GM12878 (cell line): ENCODE results near the gene KLF7.

Source experiments
- CHD2 ChIP-seq: IDR thresholded peaks from 2 replicates; pipeline ENCODE4 v1.6.1; 2011; ENCODE audit warnings: low read depth, low read length, improper control_type of control experiment, borderline replicate concordance
- DPF2 ChIP-seq: fragments of 450-650 bp; IDR thresholded peaks from 2 replicates; pipeline ENCODE4 v1.6.1; 2017; ENCODE audit warnings: mild to moderate bottlenecking
- EZH2 ChIP-seq: IDR thresholded peaks from 2 replicates; pipeline ENCODE4 v1.6.1; 2012; ENCODE audit warnings: low read depth, mild to moderate bottlenecking, control low read depth, inconsistent platforms, low read length, borderline replicate concordance; ENCODE audit not compliant: control insufficient read depth
- MTA3 ChIP-seq: IDR thresholded peaks from 2 replicates; pipeline ENCODE4 v1.6.1; 2012; ENCODE audit warnings: low read length, inconsistent platforms, borderline replicate concordance
- NFYA ChIP-seq: IDR thresholded peaks from 2 replicates; pipeline ENCODE4 v1.6.1; 2011; ENCODE audit warnings: low read depth, mild to moderate bottlenecking, low read length, improper control_type of control experiment, borderline replicate concordance
- PAX5 ChIP-seq: IDR thresholded peaks from 2 replicates; pipeline ENCODE4 v1.6.1; 2011; ENCODE audit warnings: low read depth, low read length, borderline replicate concordance
- POLR2A ChIP-seq: IDR thresholded peaks from 2 replicates; pipeline ENCODE4 v1.6.1; 2011; ENCODE audit warnings: low read depth, mild to moderate bottlenecking, low read length
- RBBP5 ChIP-seq: fragments of 200-600 bp; sonication (generic); conservative IDR thresholded peaks from 2 replicates; pipeline ENCODE4 v1.6.1; 2016
- TF ChIP-seq, protein P1 (sequence below): fragments of 450-650 bp; IDR thresholded peaks from 2 replicates; pipeline ENCODE4 v1.6.1; 2016; ENCODE audit warnings: mild to moderate bottlenecking
- TF ChIP-seq, protein P2 (sequence below): IDR thresholded peaks from 2 replicates; pipeline ENCODE4 v1.6.1; 2012; ENCODE audit warnings: low read depth, low read length, improper control_type of control experiment

DNA sequence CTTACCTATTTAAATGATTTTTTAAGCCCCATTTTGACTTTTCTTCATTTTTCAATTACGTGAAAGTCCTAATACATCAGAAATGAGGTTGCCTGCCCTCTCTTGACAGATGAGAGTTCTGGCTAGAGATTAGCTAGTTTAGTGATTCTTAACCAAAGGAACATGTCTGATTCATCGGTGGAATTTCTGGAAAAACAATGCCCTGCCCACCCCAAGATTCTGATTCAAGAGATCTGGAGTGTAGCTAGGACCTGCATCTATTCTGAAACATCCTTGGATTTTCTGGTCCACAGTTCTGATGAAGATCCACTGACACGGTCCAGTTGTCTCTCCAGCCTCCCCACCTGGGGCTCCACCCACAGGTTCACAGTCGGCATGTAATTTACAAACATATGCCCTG lies 111.2 kb downstream of the KLF7 start:
- TF ChIP-seq NFYA: no peak
- TF ChIP-seq, protein P1, sequence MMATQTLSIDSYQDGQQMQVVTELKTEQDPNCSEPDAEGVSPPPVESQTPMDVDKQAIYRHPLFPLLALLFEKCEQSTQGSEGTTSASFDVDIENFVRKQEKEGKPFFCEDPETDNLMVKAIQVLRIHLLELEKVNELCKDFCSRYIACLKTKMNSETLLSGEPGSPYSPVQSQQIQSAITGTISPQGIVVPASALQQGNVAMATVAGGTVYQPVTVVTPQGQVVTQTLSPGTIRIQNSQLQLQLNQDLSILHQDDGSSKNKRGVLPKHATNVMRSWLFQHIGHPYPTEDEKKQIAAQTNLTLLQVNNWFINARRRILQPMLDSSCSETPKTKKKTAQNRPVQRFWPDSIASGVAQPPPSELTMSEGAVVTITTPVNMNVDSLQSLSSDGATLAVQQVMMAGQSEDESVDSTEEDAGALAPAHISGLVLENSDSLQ: no peak
- TF ChIP-seq, protein P2, sequence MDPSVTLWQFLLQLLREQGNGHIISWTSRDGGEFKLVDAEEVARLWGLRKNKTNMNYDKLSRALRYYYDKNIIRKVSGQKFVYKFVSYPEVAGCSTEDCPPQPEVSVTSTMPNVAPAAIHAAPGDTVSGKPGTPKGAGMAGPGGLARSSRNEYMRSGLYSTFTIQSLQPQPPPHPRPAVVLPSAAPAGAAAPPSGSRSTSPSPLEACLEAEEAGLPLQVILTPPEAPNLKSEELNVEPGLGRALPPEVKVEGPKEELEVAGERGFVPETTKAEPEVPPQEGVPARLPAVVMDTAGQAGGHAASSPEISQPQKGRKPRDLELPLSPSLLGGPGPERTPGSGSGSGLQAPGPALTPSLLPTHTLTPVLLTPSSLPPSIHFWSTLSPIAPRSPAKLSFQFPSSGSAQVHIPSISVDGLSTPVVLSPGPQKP: no peak
- TF ChIP-seq EZH2: no peak
- TF ChIP-seq RBBP5: no peak
- no peak for TF ChIP-seq CHD2
- TF ChIP-seq MTA3: no peak
- TF ChIP-seq POLR2A: no peak
- no peak for TF ChIP-seq PAX5
- no peak for TF ChIP-seq DPF2
